ENCODE data around the gene ZNF185.

Gene ZNF185

GRCh38 chrX:152925835-152926234, 28.0 kb downstream of the ZNF185 start:
- H3K9ac ChIP-seq (ENCODE audit: low read depth, low read length) = no peak overlapping the region
- 0 out of 2 replicates have a peak, but pooled peaks cover 4% of the 10 kb centered on the region for H3K4me1 ChIP-seq (ENCODE audit: insufficient read depth, low read length)
- H3K9me3 ChIP-seq (ENCODE audit: insufficient read depth, low read depth, low read length) = no peaks in the 10 kb centered on the region
- H3K27me3 ChIP-seq (ENCODE audit: insufficient read depth, low read length) = no peaks in the 10 kb centered on the region
- no peaks in the 10 kb centered on the region for H3K36me3 ChIP-seq (ENCODE audit: insufficient read depth, low read length)
- no peak overlapping the region for H3K27ac ChIP-seq (ENCODE audit: low read depth, low read length)
- no peak overlapping the region for H3K4me3 ChIP-seq (ENCODE audit: low read length)
- 76% methylated on average over 5 of the region's 5 CpGs for WGBS

- H3K36me3 ChIP-seq (ENCODE audit: insufficient read depth, low read length) = no peaks in the 10 kb centered on the region
- H3K27me3 ChIP-seq (ENCODE audit: insufficient read depth, low read length) = no peaks in the 10 kb centered on the region
- no peaks in the 10 kb centered on the region for H3K9me3 ChIP-seq (ENCODE audit: insufficient read depth, low read depth, low read length)
- no peak overlapping the region for H3K27ac ChIP-seq (ENCODE audit: low read depth, low read length)
- H3K9ac ChIP-seq (ENCODE audit: low read depth, low read length) = no peak overlapping the region
- 0 out of 2 replicates have a peak, but pooled peaks cover 4% of the 10 kb centered on the region for H3K4me1 ChIP-seq (ENCODE audit: insufficient read depth, low read length)
- 25% methylated on average over 8 of the region's 8 CpGs for WGBS
- no peak overlapping the region for H3K4me3 ChIP-seq (ENCODE audit: low read length)
Observed at GRCh38 chrX:152926279-152926678, 28.4 kb downstream of the ZNF185 start.

GRCh38 chrX:152926923-152927322, 29.1 kb downstream of the ZNF185 start:
- Histone ChIP-seq H3K27me3 (ENCODE audit: insufficient read depth, low read length) (no peaks in the 10 kb centered on the region), H3K36me3 (ENCODE audit: insufficient read depth, low read length) (no peaks in the 10 kb centered on the region), H3K4me1 (ENCODE audit: insufficient read depth, low read length) (0 out of 2 replicates have a peak, but pooled peaks cover 4% of the 10 kb centered on the region), H3K9me3 (ENCODE audit: insufficient read depth, low read depth, low read length) (no peaks in the 10 kb centered on the region), H3K4me3 (ENCODE audit: low read length) (no peak overlapping the region), H3K9ac (ENCODE audit: low read depth, low read length) (no peak overlapping the region), H3K27ac (ENCODE audit: low read depth, low read length) (no peak overlapping the region)
- 91% methylated on average over 10 of the region's 11 CpGs for WGBS

- no peak overlapping the region for H3K27ac ChIP-seq (ENCODE audit: low read depth, low read length)
- no peaks in the 10 kb centered on the region; the same call in 1 of the 2 replicates for H3K36me3 ChIP-seq (ENCODE audit: insufficient read depth, low read length)
- H3K9me3 ChIP-seq (ENCODE audit: insufficient read depth, low read depth, low read length) = no peaks in the 10 kb centered on the region
- H3K27me3 ChIP-seq (ENCODE audit: insufficient read depth, low read length) = no peaks in the 10 kb centered on the region
- no peak overlapping the region for H3K9ac ChIP-seq (ENCODE audit: low read depth, low read length)
- H3K4me3 ChIP-seq (ENCODE audit: low read length) = no peak overlapping the region
- WGBS = 94% methylated on average over 17 of the region's 18 CpGs
- 0 out of 2 replicates have a peak, but pooled peaks cover 4% of the 10 kb centered on the region for H3K4me1 ChIP-seq (ENCODE audit: insufficient read depth, low read length)
Observed at GRCh38 chrX:152927858-152928760, 30.2 kb downstream of the ZNF185 start.

- Histone ChIP-seq H3K36me3 (ENCODE audit: insufficient read depth, low read length) (no peaks in the 10 kb centered on the region; the same call in 1 of the 2 replicates), H3K4me3 (ENCODE audit: low read length) (no peak overlapping the region), H3K27me3 (ENCODE audit: insufficient read depth, low read length) (no peaks in the 10 kb centered on the region), H3K27ac (ENCODE audit: low read depth, low read length) (no peak overlapping the region), H3K4me1 (ENCODE audit: insufficient read depth, low read length) (0 out of 2 replicates have a peak, but pooled peaks cover 4% of the 10 kb centered on the region), H3K9ac (ENCODE audit: low read depth, low read length) (no peak overlapping the region), H3K9me3 (ENCODE audit: insufficient read depth, low read depth, low read length) (no peaks in the 10 kb centered on the region)
- 90% methylated on average over 10 of the region's 10 CpGs for WGBS
Observed at GRCh38 chrX:152928761-152929400, 31.0 kb downstream of the ZNF185 start.

- H3K4me3 ChIP-seq (ENCODE audit: low read length) = no peak overlapping the region
- no peaks in the 10 kb centered on the region for H3K27me3 ChIP-seq (ENCODE audit: insufficient read depth, low read length)
- H3K4me1 ChIP-seq (ENCODE audit: insufficient read depth, low read length) = 0 out of 2 replicates have a peak, but pooled peaks cover 4% of the 10 kb centered on the region
- no peaks in the 10 kb centered on the region; the same call in 1 of the 2 replicates for H3K36me3 ChIP-seq (ENCODE audit: insufficient read depth, low read length)
- WGBS = 87% methylated on average over 4 of the region's 4 CpGs
- no peak overlapping the region for H3K9ac ChIP-seq (ENCODE audit: low read depth, low read length)
- H3K9me3 ChIP-seq (ENCODE audit: insufficient read depth, low read depth, low read length) = no peaks in the 10 kb centered on the region
- H3K27ac ChIP-seq (ENCODE audit: low read depth, low read length) = no peak overlapping the region
Observed at GRCh38 chrX:152929898-152930297, 32.0 kb downstream of the ZNF185 start.

- H3K27ac ChIP-seq (ENCODE audit: low read depth, low read length) = no peak overlapping the region
- H3K4me1 ChIP-seq (ENCODE audit: insufficient read depth, low read length) = 0 out of 2 replicates have a peak, but pooled peaks cover 4% of the 10 kb centered on the region
- no peaks in the 10 kb centered on the region for H3K27me3 ChIP-seq (ENCODE audit: insufficient read depth, low read length)
- no peaks in the 10 kb centered on the region for H3K9me3 ChIP-seq (ENCODE audit: insufficient read depth, low read depth, low read length)
- 85% methylated on average over 4 of the region's 4 CpGs for WGBS
- no peaks in the 10 kb centered on the region; the same call in 1 of the 2 replicates for H3K36me3 ChIP-seq (ENCODE audit: insufficient read depth, low read length)
- H3K4me3 ChIP-seq (ENCODE audit: low read length) = no peak overlapping the region
- H3K9ac ChIP-seq (ENCODE audit: low read depth, low read length) = no peak overlapping the region
Observed at GRCh38 chrX:152930516-152930915, 32.6 kb downstream of the ZNF185 start.

GRCh38 chrX:152932144-152932543, 34.3 kb downstream of the ZNF185 start:
- Histone ChIP-seq H3K9ac (ENCODE audit: low read depth, low read length) (no peak overlapping the region), H3K27me3 (ENCODE audit: insufficient read depth, low read length) (no peaks in the 10 kb centered on the region), H3K36me3 (ENCODE audit: insufficient read depth, low read length) (no peaks in the 10 kb centered on the region; the same call in 1 of the 2 replicates), H3K4me3 (ENCODE audit: low read length) (no peak overlapping the region), H3K27ac (ENCODE audit: low read depth, low read length) (no peak overlapping the region), H3K9me3 (ENCODE audit: insufficient read depth, low read depth, low read length) (no peaks in the 10 kb centered on the region), H3K4me1 (ENCODE audit: insufficient read depth, low read length) (no peaks in the 10 kb centered on the region)
- 92% methylated on average over 6 of the region's 6 CpGs for WGBS

GRCh38 chrX:152932598-152933175, 34.8 kb downstream of the ZNF185 start:
- WGBS = 93% methylated on average over 7 of the region's 8 CpGs

GRCh38 chrX:152936306-152936705, 38.4 kb downstream of the ZNF185 start:
- Histone ChIP-seq H3K9me3 (ENCODE audit: insufficient read depth, low read depth, low read length) (no peaks in the 10 kb centered on the region), H3K4me1 (ENCODE audit: insufficient read depth, low read length) (0 out of 2 replicates have a peak, but pooled peaks cover 10% of the 10 kb centered on the region), H3K36me3 (ENCODE audit: insufficient read depth, low read length) (no peaks in the 10 kb centered on the region; the same call in 1 of the 2 replicates), H3K4me3 (ENCODE audit: low read length) (no peak overlapping the region), H3K27ac (ENCODE audit: low read depth, low read length) (no peak overlapping the region), H3K27me3 (ENCODE audit: insufficient read depth, low read length) (no peaks in the 10 kb centered on the region), H3K9ac (ENCODE audit: low read depth, low read length) (no peak overlapping the region)
- 98% methylated on average over 2 of the region's 2 CpGs for WGBS

More at GRCh38 chrX:152932598-152933175, 34.8 kb downstream of the ZNF185 start:
- Histone ChIP-seq H3K27me3 (ENCODE audit: insufficient read depth, low read length) (no peaks in the 10 kb centered on the region), H3K9me3 (ENCODE audit: insufficient read depth, low read depth, low read length) (no peaks in the 10 kb centered on the region), H3K4me1 (ENCODE audit: insufficient read depth, low read length) (no peaks in the 10 kb centered on the region), H3K4me3 (ENCODE audit: low read length) (no peak overlapping the region), H3K9ac (ENCODE audit: low read depth, low read length) (no peak overlapping the region), H3K36me3 (ENCODE audit: insufficient read depth, low read length) (no peaks in the 10 kb centered on the region; the same call in 1 of the 2 replicates), H3K27ac (ENCODE audit: low read depth, low read length) (no peak overlapping the region)

- Histone ChIP-seq H3K9ac (ENCODE audit: low read depth, low read length) (no peak overlapping the region), H3K27ac (ENCODE audit: low read depth, low read length) (no peak overlapping the region), H3K36me3 (ENCODE audit: insufficient read depth, low read length) (no peaks in the 10 kb centered on the region; the same call in 1 of the 2 replicates), H3K4me3 (ENCODE audit: low read length) (no peak overlapping the region), H3K9me3 (ENCODE audit: insufficient read depth, low read depth, low read length) (no peaks in the 10 kb centered on the region), H3K4me1 (ENCODE audit: insufficient read depth, low read length) (0 out of 2 replicates have a peak, but pooled peaks cover 10% of the 10 kb centered on the region), H3K27me3 (ENCODE audit: insufficient read depth, low read length) (no peaks in the 10 kb centered on the region)
- WGBS = 94% methylated on average over 8 of the region's 9 CpGs
Observed at GRCh38 chrX:152937236-152937635, 39.4 kb downstream of the ZNF185 start.
